ENCODE results near the gene ZNF24.

ZNF24 gene

DNA sequence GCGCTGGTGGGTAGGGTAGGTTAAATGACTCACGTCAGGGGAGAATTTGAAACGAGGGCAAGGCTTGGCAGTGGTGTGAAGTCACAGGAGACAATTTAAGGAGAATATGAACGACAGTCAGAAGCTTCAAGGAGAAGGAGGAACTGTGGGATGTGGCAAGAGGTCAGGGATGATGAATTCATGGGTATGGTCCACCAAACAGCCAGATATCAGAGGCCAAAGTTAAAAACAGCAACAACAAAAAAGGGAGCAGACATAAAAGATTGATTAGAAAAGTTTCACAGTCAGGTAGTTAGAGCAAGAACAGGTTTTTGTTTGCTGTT, 34.3 kb upstream of the ZNF24 start:
- H3K27me3 ChIP-seq (replicated peaks; ENCODE audit: insufficient read depth, low read length): no peaks in the 10 kb centered on the region
- no peak overlapping the region for H3K9ac ChIP-seq (ENCODE audit: low read length)
- H3K4me1 ChIP-seq (ENCODE audit: low read length): no peaks in the 10 kb centered on the region
- no peaks in the 10 kb centered on the region for H3K9me2 ChIP-seq (replicated peaks; ENCODE audit: insufficient read depth, low read length)
- H3K4me3 ChIP-seq (ENCODE audit: low read length): no peak overlapping the region
- no peak for DNase-seq
- H4K20me1 ChIP-seq (ENCODE audit: insufficient read depth, low read length): no peaks in the 10 kb centered on the region
- H3F3A ChIP-seq (ENCODE audit: insufficient read depth, low read length): no peaks in the 10 kb centered on the region
- TF ChIP-seq EZH2 (optimal IDR thresholded peaks at IDR 0.05; ENCODE audit: low read depth, low read length) (no peak), EZH2phosphoT487 (IDR thresholded peaks at IDR 0.05; ENCODE audit: low read length) (no peak)
- TF ChIP-seq, protein P1, sequence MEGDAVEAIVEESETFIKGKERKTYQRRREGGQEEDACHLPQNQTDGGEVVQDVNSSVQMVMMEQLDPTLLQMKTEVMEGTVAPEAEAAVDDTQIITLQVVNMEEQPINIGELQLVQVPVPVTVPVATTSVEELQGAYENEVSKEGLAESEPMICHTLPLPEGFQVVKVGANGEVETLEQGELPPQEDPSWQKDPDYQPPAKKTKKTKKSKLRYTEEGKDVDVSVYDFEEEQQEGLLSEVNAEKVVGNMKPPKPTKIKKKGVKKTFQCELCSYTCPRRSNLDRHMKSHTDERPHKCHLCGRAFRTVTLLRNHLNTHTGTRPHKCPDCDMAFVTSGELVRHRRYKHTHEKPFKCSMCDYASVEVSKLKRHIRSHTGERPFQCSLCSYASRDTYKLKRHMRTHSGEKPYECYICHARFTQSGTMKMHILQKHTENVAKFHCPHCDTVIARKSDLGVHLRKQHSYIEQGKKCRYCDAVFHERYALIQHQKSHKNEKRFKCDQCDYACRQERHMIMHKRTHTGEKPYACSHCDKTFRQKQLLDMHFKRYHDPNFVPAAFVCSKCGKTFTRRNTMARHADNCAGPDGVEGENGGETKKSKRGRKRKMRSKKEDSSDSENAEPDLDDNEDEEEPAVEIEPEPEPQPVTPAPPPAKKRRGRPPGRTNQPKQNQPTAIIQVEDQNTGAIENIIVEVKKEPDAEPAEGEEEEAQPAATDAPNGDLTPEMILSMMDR (IDR thresholded peaks at IDR 0.05; ENCODE audit: low read length): no peak
- no peaks in the 10 kb centered on the region for H3K36me3 ChIP-seq (replicated peaks; ENCODE audit: insufficient read depth, low read length)
- no peaks in the 10 kb centered on the region for H3K79me2 ChIP-seq (ENCODE audit: low read length)
- no peaks in the 10 kb centered on the region for H3K9me3 ChIP-seq (replicated peaks; ENCODE audit: insufficient read depth, low read length)
- H2AFZ ChIP-seq (ENCODE audit: low read length): no peak overlapping the region
- H3K27ac ChIP-seq (ENCODE audit: low read length): no peak overlapping the region
- no peak overlapping the region for H3K4me2 ChIP-seq (ENCODE audit: low read depth, low read length)

DNA sequence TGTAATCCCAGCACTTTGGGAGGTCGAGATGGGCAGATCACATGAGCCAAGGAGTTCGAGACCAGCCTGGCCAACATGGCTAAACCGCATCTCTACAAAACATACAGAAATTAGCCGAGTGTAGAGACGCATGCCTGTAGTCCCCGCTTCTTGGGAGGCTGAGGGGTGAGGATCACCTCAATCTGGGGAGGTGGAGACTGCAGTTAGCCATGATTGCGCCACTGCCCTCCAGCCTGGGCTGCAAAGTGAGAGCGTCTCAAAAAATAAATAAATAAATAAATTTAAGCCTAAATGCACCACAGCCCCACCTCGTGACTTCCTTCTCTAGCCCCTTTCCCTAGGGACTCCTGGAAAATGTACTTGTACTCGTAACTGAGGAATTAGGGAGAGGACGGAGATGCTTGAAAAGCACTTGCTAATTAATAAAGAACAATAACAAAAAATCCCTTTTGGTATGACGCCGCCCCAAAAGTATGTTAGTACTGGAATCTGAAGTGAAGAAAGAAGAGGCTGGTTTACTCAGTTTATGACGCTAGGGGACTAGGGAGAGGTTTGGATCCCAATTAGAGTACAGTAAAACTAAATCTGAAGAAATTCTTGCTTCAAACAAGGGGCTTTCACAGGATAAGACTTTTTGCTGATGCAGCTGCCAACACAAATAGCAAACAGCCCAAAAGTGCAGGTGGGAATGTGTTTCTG, 33.8 kb upstream of the ZNF24 start:
- Histone ChIP-seq H3K9me3 (replicated peaks; ENCODE audit: insufficient read depth, low read length) (no peaks in the 10 kb centered on the region), H3K9me2 (replicated peaks; ENCODE audit: insufficient read depth, low read length) (no peaks in the 10 kb centered on the region), H4K20me1 (ENCODE audit: insufficient read depth, low read length) (no peaks in the 10 kb centered on the region), H3K27me3 (replicated peaks; ENCODE audit: insufficient read depth, low read length) (no peaks in the 10 kb centered on the region), H3K4me2 (ENCODE audit: low read depth, low read length) (no peak overlapping the region), H3K4me1 (ENCODE audit: low read length) (no peaks in the 10 kb centered on the region), H2AFZ (ENCODE audit: low read length) (no peak overlapping the region), H3K27ac (ENCODE audit: low read length) (no peak overlapping the region), H3K36me3 (replicated peaks; ENCODE audit: insufficient read depth, low read length) (no peaks in the 10 kb centered on the region), H3K9ac (ENCODE audit: low read length) (no peak overlapping the region), H3K4me3 (ENCODE audit: low read length) (no peak overlapping the region), H3F3A (ENCODE audit: insufficient read depth, low read length) (no peaks in the 10 kb centered on the region), H3K79me2 (ENCODE audit: low read length) (no peaks in the 10 kb centered on the region)
- DNase-seq: no peak
- TF ChIP-seq EZH2phosphoT487 (IDR thresholded peaks at IDR 0.05; ENCODE audit: low read length): no peak
- TF ChIP-seq, protein P1 (IDR thresholded peaks at IDR 0.05; ENCODE audit: low read length): no peak
- TF ChIP-seq EZH2 (optimal IDR thresholded peaks at IDR 0.05; ENCODE audit: low read depth, low read length): no peak

DNA sequence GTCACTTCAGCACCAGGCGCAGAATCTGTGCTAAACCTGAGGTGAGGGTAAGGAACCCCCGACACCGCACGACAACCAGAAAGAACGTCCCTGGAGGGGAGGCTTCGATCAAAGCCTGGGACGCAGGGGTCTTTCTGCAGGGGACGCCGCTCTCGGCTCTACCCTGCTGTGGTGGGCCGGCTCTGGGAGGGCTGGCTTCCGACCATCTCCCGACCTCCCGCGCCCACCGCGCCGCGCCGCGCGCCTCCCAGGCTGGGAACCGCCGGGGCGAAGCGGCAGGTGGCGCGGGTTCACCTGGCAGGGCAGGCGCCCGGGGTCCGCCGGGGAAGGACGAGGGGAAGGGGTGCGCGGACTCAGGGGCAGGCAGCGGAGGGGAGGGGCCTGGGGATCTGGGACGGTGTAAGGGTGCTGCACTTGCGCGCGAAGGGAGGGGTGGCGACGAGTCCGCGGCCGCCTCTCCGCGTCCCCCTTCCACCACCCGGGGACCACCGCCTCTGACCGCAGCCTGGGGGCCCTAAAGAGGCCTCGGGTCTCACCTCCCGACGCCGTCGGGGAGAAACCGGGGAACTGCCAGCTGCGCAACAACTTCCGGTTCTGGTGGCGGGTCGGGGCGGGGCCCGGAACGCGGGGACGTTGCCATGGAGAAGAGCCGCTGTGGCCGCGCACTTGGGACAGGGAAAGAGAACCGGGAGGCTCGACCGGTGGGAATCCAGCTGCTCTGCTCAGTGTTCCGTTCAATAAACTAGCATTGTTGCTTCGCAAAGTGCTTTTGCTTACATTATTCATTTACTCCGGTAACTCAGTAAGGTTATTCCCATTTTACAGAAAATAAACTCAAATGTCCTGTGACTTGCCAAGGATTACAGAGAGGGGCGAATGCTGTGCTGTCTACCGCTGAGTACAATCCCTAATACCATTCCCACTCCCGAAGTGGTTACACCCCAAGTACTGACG, 32.8 kb upstream of the ZNF24 start, which contains the start of gene ZNF396:
Gene ZNF396, minus strand, starts transcription at position 596 of the 954 bp plus-strand sequence. CDS start 3,045 bp downstream, outside the sequence.
- no peak within 1 kb of the TSS for H3K27ac ChIP-seq (ENCODE audit: low read length)
- no peak for TF ChIP-seq EZH2phosphoT487 (IDR thresholded peaks at IDR 0.05; ENCODE audit: low read length)
- TF ChIP-seq, protein P1 (IDR thresholded peaks at IDR 0.05; ENCODE audit: low read length): no peak
- no peak for TF ChIP-seq EZH2 (optimal IDR thresholded peaks at IDR 0.05; ENCODE audit: low read depth, low read length)
- peak; percentile 60 for DNase-seq

More for the DNA sequence above, 32.8 kb upstream of the ZNF24 start, which contains the start of gene ZNF396:
- peak within 1 kb of the TSS; percentile 96 for H2AFZ ChIP-seq (ENCODE audit: low read length)
- peak within 1 kb of the TSS; percentile 86 for H3K4me2 ChIP-seq (ENCODE audit: low read depth, low read length)
- no peaks in the 10 kb centered on the region for H3K9me3 ChIP-seq (replicated peaks; ENCODE audit: insufficient read depth, low read length)
- H3K9me2 ChIP-seq (replicated peaks; ENCODE audit: insufficient read depth, low read length): no peaks in the 10 kb centered on the region
- peak within 1 kb of the TSS; percentile 44; the same call in 1 of the 2 replicates for H3K9ac ChIP-seq (ENCODE audit: low read length)
- H3K79me2 ChIP-seq (ENCODE audit: low read length): no peaks in the 10 kb centered on the region
- no peaks in the 10 kb centered on the region for H4K20me1 ChIP-seq (ENCODE audit: insufficient read depth, low read length)
- no peaks in the 10 kb centered on the region for H3K27me3 ChIP-seq (replicated peaks; ENCODE audit: insufficient read depth, low read length)
- no peaks in the 10 kb centered on the region for H3K4me1 ChIP-seq (ENCODE audit: low read length)
- peak within 1 kb of the TSS; percentile 81 for H3K4me3 ChIP-seq (ENCODE audit: low read length)
- no peaks in the 10 kb centered on the region for H3K36me3 ChIP-seq (replicated peaks; ENCODE audit: insufficient read depth, low read length)
- no peaks in the 10 kb centered on the region for H3F3A ChIP-seq (ENCODE audit: insufficient read depth, low read length)

Measured in MM.1S (cell line).